GM23338 (cell line): ENCODE measurements around the gene PSAPL1. TPM values are rescaled to one million over a fixed set of nuclear protein-coding genes. Genes with fewer than 3 reads are reported as not detected.

Source experiments
- ATAC-seq: fragments of 200-7000 bp; cut with Tn5 transposase; 3 replicates; pipeline ENCODE4 v1.9.1; 2020
- DNase-seq: peaks from one replicate; pipeline ENCODE4 v3.0.0-alpha.2; 2015; ENCODE audit warnings: low spot score
- H2AFZ ChIP-seq: fragments of 200-600 bp; sonication (generic); 2 replicates; pipeline ENCODE4 v1.8.0; 2016; ENCODE audit warnings: antibody characterized with exemption, mild to moderate bottlenecking, moderate library complexity
- H3F3A ChIP-seq: fragments of 200-600 bp; sonication (generic); replicated peaks from 2 replicates; pipeline ENCODE4 v1.8.0; 2017; ENCODE audit warnings: antibody characterized with exemption, mixed run types, low read depth
- H3K27ac ChIP-seq: fragments of 200-600 bp; sonication (generic); 2 replicates; pipeline ENCODE4 v1.6.1; 2016; ENCODE audit warnings: low read depth
- H3K27me3 ChIP-seq: fragments of 200-600 bp; sonication (generic); 2 replicates; pipeline ENCODE4 v1.8.0; 2016; ENCODE audit warnings: mild to moderate bottlenecking, mixed run types, moderate library complexity; ENCODE audit not compliant: insufficient read depth
- H3K36me3 ChIP-seq: fragments of 200-600 bp; sonication (generic); 2 replicates; pipeline ENCODE4 v1.8.0; 2016; ENCODE audit warnings: mild to moderate bottlenecking; ENCODE audit not compliant: insufficient read depth
- H3K4me1 ChIP-seq: fragments of 200-600 bp; sonication (generic); 2 replicates; pipeline ENCODE4 v1.8.0; 2016; ENCODE audit warnings: mild to moderate bottlenecking, moderate library complexity; ENCODE audit not compliant: insufficient read depth
- H3K4me2 ChIP-seq: fragments of 200-600 bp; sonication (generic); 2 replicates; pipeline ENCODE4 v1.7.1; 2017; ENCODE audit warnings: mixed run types
- H3K4me3 ChIP-seq: fragments of 200-600 bp; sonication (generic); 2 replicates; pipeline ENCODE4 v1.6.1; 2016; ENCODE audit warnings: mixed run types
- H3K79me2 ChIP-seq: fragments of 200-600 bp; sonication (generic); replicated peaks from 2 replicates; pipeline ENCODE4 v1.8.0; 2017; ENCODE audit warnings: mild to moderate bottlenecking; ENCODE audit not compliant: insufficient read depth
- H3K9me2 ChIP-seq: fragments of 200-600 bp; sonication (generic); 2 replicates; pipeline ENCODE4 v1.8.0; 2017; ENCODE audit not compliant: insufficient read depth
- H4K20me1 ChIP-seq: fragments of 200-600 bp; sonication (generic); replicated peaks from 2 replicates; pipeline ENCODE4 v1.8.0; 2017; ENCODE audit warnings: mild to moderate bottlenecking; ENCODE audit not compliant: insufficient read depth
- H3K27ac Mint-ChIP-seq: 2 replicates; pipeline ENCODE4 v1.8.0; 2020; ENCODE audit warnings: inconsistent platforms, mild to moderate bottlenecking, moderate library complexity, mixed read lengths
- H3K27me3 Mint-ChIP-seq: 3 replicates; pipeline ENCODE4 v1.8.0; 2022; ENCODE audit warnings: low read depth, mild to moderate bottlenecking, moderate library complexity, mixed read lengths, inconsistent platforms; ENCODE audit not compliant: insufficient read depth, poor library complexity
- H3K36me3 Mint-ChIP-seq: 3 replicates; pipeline ENCODE4 v1.8.0; 2021; ENCODE audit warnings: low read depth, mild to moderate bottlenecking, inconsistent platforms, moderate library complexity, mixed read lengths
- H3K4me1 Mint-ChIP-seq: 3 replicates; pipeline ENCODE4 v1.8.0; 2020; ENCODE audit warnings: mild to moderate bottlenecking, inconsistent platforms, mixed read lengths
- H3K4me3 Mint-ChIP-seq: 3 replicates; pipeline ENCODE4 v1.8.0; 2021; ENCODE audit warnings: moderate library complexity, mild to moderate bottlenecking, inconsistent platforms, mixed read lengths
- H3K9me3 Mint-ChIP-seq: 3 replicates; pipeline ENCODE4 v1.8.0; 2020; ENCODE audit warnings: moderate library complexity, mild to moderate bottlenecking, inconsistent platforms, mixed read lengths
- CREB1 ChIP-seq: fragments of 250-450 bp; sonication (Bioruptor Pico); IDR thresholded peaks from 2 replicates; pipeline ENCODE4 v1.5.0; 2020; ENCODE audit warnings: low read depth, mild to moderate bottlenecking, moderate library complexity
- EZH2 ChIP-seq: fragments of 200-600 bp; sonication (generic); IDR thresholded peaks from one replicate; pipeline ENCODE4 v1.8.0; 2017; ENCODE audit warnings: antibody characterized with exemption, mild to moderate bottlenecking, low read depth; ENCODE audit not compliant: unreplicated experiment
- EZH2phosphoT487 ChIP-seq: fragments of 200-600 bp; sonication (generic); IDR thresholded peaks from one replicate; pipeline ENCODE4 v1.8.1; 2018; ENCODE audit warnings: antibody characterized with exemption; ENCODE audit not compliant: unreplicated experiment
- JUNB ChIP-seq: IDR thresholded peaks from one replicate; pipeline ENCODE4 v1.6.1; 2016; ENCODE audit warnings: antibody characterized with exemption; ENCODE audit not compliant: unreplicated experiment
- NANOG ChIP-seq: IDR thresholded peaks from 2 replicates; pipeline ENCODE4 v1.6.1; 2016; ENCODE audit warnings: antibody characterized with exemption, borderline replicate concordance
- POLR2AphosphoS5 ChIP-seq: IDR thresholded peaks from 2 replicates; pipeline ENCODE4 v1.6.1; 2016; ENCODE audit warnings: antibody characterized with exemption, low read depth
- STAT1 ChIP-seq: IDR thresholded peaks from one replicate; pipeline ENCODE4 v1.6.1; 2016; ENCODE audit warnings: antibody characterized with exemption; ENCODE audit not compliant: unreplicated experiment
- ZNF114 ChIP-seq: fragments of 250-450 bp; sonication (Bioruptor Pico); IDR thresholded peaks from 2 replicates; pipeline ENCODE4 v1.5.0; 2020; ENCODE audit warnings: mild to moderate bottlenecking, moderate library complexity
- polyA plus RNA-seq: library from polyadenylated mRNA; unstranded; fragments of >200 nt; fragmentation: Nextera tagmentation; extraction: Ambion mirVana; gene quantifications from 2 replicates; pipeline ENCODE4 v1.2.1, GENCODE V29; 2016
- total RNA-seq: library from RNA; depleted of rRNA; stranded (reverse); fragments of >200 nt; shearing (Covaris generic); gene quantifications from 2 replicates; pipeline ENCODE4 v1.2.3, GENCODE V29; 2014
- TF ChIP-seq, protein P1 (sequence below), 2 experiments: fragments of 200-600 bp in 1 of 2; sonication (generic) in 1 of 2; conservative IDR thresholded peaks; 2 replicates each; pipeline versions ENCODE4 v1.5.1 to v1.6.1; 2016 to 2017; ENCODE audit warnings: antibody characterized with exemption in 2 of 2, low read depth in 2 of 2, mild to moderate bottlenecking in 2 of 2, moderate library complexity in 1 of 2
- TF ChIP-seq, protein P2 (sequence below): IDR thresholded peaks from one replicate; pipeline ENCODE4 v1.6.1; 2018; ENCODE audit warnings: antibody characterized with exemption; ENCODE audit not compliant: unreplicated experiment
- TF ChIP-seq, protein P3 (sequence below): IDR thresholded peaks from 2 replicates; pipeline ENCODE4 v1.6.1; 2016; ENCODE audit warnings: antibody characterized with exemption

Gene PSAPL1
- total and polyA plus RNA-seq, 2 experiments from 2014 or later: not detected

DNA sequence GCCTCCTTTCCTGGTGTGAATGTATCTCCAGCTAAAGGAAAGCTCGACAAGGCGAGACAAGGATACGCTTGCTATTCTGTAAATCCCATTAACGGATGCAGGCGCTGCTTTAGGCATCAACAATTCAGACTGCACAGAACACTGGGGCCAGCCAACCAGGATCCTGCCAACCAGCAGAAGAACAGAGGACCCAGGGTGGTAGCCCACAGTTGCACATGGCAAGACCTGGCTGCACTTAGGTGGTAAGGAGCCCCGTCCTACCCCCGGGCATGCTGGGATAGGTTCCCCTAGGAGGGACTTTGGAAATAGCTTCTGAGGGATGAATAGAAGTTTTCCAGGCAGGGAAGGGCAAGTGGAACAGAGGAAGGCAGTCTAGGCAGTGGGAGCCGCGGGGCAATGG, 20.7 kb downstream of the PSAPL1 start:
- Mint-ChIP-seq H3K27me3 (peaks cover 73% of the 10 kb centered on the region), H3K4me3 (peak overlapping the region; percentile 21; the same call in 1 of the 3 replicates), H3K9me3 (peaks cover 12% of the 10 kb centered on the region), H3K4me1 (peaks cover 26% of the 10 kb centered on the region), H3K27ac (no peak overlapping the region), H3K36me3 (0 out of 3 replicates have a peak, but pooled peaks cover 2% of the 10 kb centered on the region)
- TF ChIP-seq EZH2 (no peak), JUNB (no peak), NANOG (no peak), STAT1 (no peak), ZNF114 (CRISPR knock-in tag) (no peak), POLR2AphosphoS5 (no peak), EZH2phosphoT487 (no peak), CREB1 (CRISPR knock-in tag) (no peak)
- TF ChIP-seq, protein P1, sequence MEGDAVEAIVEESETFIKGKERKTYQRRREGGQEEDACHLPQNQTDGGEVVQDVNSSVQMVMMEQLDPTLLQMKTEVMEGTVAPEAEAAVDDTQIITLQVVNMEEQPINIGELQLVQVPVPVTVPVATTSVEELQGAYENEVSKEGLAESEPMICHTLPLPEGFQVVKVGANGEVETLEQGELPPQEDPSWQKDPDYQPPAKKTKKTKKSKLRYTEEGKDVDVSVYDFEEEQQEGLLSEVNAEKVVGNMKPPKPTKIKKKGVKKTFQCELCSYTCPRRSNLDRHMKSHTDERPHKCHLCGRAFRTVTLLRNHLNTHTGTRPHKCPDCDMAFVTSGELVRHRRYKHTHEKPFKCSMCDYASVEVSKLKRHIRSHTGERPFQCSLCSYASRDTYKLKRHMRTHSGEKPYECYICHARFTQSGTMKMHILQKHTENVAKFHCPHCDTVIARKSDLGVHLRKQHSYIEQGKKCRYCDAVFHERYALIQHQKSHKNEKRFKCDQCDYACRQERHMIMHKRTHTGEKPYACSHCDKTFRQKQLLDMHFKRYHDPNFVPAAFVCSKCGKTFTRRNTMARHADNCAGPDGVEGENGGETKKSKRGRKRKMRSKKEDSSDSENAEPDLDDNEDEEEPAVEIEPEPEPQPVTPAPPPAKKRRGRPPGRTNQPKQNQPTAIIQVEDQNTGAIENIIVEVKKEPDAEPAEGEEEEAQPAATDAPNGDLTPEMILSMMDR (conservative IDR thresholded peaks at IDR 0.05; ENCODE audit: low read depth in 2 of 2): no peak
- TF ChIP-seq, protein P2, sequence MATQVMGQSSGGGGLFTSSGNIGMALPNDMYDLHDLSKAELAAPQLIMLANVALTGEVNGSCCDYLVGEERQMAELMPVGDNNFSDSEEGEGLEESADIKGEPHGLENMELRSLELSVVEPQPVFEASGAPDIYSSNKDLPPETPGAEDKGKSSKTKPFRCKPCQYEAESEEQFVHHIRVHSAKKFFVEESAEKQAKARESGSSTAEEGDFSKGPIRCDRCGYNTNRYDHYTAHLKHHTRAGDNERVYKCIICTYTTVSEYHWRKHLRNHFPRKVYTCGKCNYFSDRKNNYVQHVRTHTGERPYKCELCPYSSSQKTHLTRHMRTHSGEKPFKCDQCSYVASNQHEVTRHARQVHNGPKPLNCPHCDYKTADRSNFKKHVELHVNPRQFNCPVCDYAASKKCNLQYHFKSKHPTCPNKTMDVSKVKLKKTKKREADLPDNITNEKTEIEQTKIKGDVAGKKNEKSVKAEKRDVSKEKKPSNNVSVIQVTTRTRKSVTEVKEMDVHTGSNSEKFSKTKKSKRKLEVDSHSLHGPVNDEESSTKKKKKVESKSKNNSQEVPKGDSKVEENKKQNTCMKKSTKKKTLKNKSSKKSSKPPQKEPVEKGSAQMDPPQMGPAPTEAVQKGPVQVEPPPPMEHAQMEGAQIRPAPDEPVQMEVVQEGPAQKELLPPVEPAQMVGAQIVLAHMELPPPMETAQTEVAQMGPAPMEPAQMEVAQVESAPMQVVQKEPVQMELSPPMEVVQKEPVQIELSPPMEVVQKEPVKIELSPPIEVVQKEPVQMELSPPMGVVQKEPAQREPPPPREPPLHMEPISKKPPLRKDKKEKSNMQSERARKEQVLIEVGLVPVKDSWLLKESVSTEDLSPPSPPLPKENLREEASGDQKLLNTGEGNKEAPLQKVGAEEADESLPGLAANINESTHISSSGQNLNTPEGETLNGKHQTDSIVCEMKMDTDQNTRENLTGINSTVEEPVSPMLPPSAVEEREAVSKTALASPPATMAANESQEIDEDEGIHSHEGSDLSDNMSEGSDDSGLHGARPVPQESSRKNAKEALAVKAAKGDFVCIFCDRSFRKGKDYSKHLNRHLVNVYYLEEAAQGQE: no peak
- Histone ChIP-seq H3F3A (no peaks in the 10 kb centered on the region), H3K27me3 (peaks cover 55% of the 10 kb centered on the region), H3K79me2 (no peaks in the 10 kb centered on the region), H3K36me3 (no peaks in the 10 kb centered on the region), H4K20me1 (no peaks in the 10 kb centered on the region; the same call in 1 of the 2 replicates), H3K9me2 (no peaks in the 10 kb centered on the region), H3K4me2 (no peak overlapping the region), H3K27ac (no peak overlapping the region), H3K4me1 (peaks cover 14% of the 10 kb centered on the region; the same call in 1 of the 2 replicates), H2AFZ (no peak overlapping the region), H3K4me3 (no peak overlapping the region)
- DNase-seq (no peak), ATAC-seq (peak; percentile 19)

DNA sequence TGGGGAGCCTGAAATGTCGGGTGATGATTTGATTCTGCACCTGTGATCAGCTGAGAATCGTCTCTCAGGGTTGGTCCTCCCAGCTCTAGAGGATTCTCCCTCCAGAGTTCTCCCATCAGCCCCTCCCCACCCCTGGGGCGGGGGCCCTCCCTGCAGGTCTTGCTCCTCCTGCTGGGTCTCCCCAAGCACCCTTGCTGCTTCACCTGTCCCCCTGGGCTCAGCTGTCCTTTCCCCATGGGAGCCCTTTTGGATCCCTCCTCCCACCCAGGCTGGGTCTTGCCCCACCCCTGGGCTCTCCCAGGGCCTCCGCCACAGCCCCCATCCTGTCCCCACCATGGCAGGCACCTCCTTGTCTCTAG, 22.2 kb downstream of the PSAPL1 start:
- Histone ChIP-seq H3K4me3 (no peak overlapping the region), H3K4me1 (peaks cover 14% of the 10 kb centered on the region; the same call in 1 of the 2 replicates), H3K79me2 (no peaks in the 10 kb centered on the region), H3F3A (no peaks in the 10 kb centered on the region), H3K4me2 (no peak overlapping the region), H4K20me1 (no peaks in the 10 kb centered on the region; the same call in 1 of the 2 replicates), H2AFZ (no peak overlapping the region), H3K27me3 (peaks cover 54% of the 10 kb centered on the region), H3K27ac (no peak overlapping the region), H3K9me2 (no peaks in the 10 kb centered on the region), H3K36me3 (no peaks in the 10 kb centered on the region)
- no peak for ATAC-seq
- Mint-ChIP-seq H3K27ac (no peak overlapping the region), H3K4me3 (no peak overlapping the region), H3K36me3 (no peaks in the 10 kb centered on the region), H3K4me1 (peaks cover 26% of the 10 kb centered on the region), H3K9me3 (peaks cover 8% of the 10 kb centered on the region; the same call in 1 of the 3 replicates), H3K27me3 (peaks cover 62% of the 10 kb centered on the region)
- no peak for DNase-seq
- TF ChIP-seq NANOG: no peak
- TF ChIP-seq, protein P3, sequence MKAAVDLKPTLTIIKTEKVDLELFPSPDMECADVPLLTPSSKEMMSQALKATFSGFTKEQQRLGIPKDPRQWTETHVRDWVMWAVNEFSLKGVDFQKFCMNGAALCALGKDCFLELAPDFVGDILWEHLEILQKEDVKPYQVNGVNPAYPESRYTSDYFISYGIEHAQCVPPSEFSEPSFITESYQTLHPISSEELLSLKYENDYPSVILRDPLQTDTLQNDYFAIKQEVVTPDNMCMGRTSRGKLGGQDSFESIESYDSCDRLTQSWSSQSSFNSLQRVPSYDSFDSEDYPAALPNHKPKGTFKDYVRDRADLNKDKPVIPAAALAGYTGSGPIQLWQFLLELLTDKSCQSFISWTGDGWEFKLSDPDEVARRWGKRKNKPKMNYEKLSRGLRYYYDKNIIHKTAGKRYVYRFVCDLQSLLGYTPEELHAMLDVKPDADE: no peak
- TF ChIP-seq, protein P1 (conservative IDR thresholded peaks at IDR 0.05; ENCODE audit: low read depth in 2 of 2): no peak
- TF ChIP-seq POLR2AphosphoS5: no peak
- TF ChIP-seq STAT1: no peak
- TF ChIP-seq JUNB: no peak
